Activated T-cell treated with anti-CD3 and anti-CD28 coated beads, Interleukin-2, amount 50 U/mL, for 1 hour (primary cell): ENCODE measurements around the gene CLEC3B.
"Not testable (repeated sequence)": the region's sequence is repeated elsewhere in the genome, so short reads cannot be mapped to it uniquely, and the experiment has no call there.

Experiments
- DNase-seq: peaks from one replicate; pipeline ENCODE4 v3.0.0-alpha.2; 2020

Gene CLEC3B, protein sequence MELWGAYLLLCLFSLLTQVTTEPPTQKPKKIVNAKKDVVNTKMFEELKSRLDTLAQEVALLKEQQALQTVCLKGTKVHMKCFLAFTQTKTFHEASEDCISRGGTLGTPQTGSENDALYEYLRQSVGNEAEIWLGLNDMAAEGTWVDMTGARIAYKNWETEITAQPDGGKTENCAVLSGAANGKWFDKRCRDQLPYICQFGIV

DNA sequence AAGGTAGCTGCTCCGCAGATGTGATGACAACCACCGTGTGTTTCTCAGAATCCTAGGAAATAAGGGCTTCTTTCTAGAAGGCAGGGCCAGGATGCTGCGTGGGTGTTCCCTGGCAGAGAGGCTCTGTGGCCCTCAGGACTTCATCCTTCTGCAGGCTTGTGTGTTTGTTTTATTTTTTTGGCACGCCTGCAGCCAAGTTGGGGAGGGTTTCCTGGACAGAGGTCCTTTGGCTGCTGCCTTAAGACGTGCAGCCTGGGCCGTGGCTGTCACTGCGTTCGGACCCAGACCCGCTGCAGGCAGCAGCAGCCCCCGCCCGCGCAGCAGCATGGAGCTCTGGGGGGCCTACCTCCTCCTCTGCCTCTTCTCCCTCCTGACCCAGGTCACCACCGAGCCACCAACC, at the start of gene CLEC3B:
Gene CLEC3B, plus strand, starts transcription at position 266 of the 400 bp plus-strand sequence. Its CDS starts 60 bp downstream, at position 326.
- DNase-seq, result no peak

DNA sequence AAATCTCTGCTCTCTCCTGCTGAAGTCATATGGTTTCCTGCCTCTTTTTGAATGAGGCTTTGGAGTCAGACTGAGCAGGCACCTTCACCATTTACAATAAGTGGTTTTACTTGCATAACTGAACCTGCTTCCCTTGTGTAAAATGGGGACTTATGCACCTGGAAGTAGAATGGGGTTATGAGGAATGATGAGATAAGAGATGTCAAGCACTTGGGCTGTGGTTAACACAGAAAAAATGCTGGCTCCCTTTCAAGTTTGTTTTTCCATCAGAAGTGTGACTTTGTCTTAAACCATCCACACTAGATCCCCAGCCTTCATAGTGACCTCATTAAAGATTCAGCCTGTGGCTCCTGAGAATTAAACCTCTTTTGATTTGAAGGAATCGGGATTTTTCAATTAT, 44.9 kb upstream of the CLEC3B start:
- DNase-seq, result no peak

DNA sequence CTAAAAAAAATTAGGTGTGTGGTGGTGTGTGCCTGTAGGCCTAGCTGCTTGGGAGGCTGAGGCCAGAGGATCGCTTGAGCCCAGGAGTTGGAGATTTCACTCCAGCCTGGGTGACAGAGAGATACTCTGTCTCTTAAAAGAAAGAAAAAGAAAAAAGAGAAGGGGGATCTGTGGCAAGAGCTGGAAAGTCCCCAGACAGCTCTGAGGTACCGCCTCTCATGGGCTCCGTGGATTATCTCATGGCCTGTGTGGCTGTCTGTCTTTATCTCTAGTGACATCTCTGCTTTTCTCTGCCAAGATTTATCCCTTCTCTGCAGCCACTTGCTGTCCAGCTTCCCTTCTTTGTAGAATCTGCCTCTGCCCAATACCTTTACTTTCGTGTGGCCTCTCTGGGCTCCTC, 44.4 kb upstream of the CLEC3B start:
- no peak for DNase-seq

DNA sequence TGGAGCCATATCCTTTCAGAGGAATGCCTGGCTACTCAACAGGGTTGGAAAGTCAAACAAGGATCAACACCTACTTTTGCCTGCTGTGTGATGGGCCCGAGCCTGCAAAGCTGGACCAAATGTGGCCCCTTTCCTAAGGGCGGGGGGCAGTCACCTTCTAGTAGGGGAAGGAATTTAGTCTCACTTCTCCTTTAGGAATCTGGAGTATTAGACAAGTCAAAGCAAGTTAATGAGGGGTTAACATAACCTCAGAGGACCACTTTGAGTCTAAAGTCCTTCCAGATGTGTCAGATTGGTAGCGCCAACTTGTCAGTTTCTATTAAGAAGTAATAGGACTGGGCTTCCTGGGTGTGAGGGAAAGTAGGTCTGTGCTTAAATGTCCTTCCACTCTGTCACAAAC, 43.3 kb upstream of the CLEC3B start:
- no peak for DNase-seq

DNA sequence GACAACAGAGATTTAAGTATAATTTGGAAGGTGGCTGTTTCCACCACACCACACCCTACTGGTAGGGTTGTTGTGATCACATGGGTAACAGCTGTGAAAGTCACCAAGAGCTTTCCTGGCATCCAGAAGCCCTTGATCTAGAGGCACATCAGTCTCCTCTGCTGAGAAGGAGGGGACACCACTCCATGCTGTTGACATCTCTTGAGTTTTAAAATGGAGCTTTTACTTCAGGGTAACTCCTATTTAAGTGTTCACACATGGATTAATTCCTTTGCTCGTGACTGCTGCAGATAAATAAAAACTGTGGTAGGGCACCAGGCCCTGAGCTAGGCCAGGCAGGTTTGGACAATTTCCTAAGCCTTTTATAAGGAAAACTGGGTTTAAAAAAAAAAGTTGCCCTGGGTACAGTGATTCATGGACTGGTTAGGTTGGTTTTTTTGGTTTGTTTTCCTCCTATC, 42.6 kb upstream of the CLEC3B start:
- no peak for DNase-seq

DNA sequence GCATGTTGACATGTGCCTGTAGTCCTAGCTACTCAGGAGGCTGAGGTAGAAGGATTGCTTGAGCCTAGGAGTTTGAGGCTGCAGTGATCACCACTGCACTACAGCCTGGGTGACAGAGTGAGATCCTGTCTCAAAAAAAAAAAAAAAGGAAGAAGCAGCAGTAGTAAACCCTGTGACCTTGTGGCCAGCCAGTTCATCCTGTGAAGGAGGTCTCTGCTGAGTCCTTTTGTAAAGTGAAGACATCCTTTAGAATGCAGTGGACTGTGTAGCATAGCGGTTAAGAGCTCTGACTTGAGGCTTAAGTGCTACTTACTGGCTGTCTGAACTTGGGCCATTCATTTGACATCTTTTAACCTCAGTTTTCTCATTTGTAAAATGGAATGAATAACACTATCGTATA, 41.8 kb upstream of the CLEC3B start:
- DNase-seq, result no peak

DNA sequence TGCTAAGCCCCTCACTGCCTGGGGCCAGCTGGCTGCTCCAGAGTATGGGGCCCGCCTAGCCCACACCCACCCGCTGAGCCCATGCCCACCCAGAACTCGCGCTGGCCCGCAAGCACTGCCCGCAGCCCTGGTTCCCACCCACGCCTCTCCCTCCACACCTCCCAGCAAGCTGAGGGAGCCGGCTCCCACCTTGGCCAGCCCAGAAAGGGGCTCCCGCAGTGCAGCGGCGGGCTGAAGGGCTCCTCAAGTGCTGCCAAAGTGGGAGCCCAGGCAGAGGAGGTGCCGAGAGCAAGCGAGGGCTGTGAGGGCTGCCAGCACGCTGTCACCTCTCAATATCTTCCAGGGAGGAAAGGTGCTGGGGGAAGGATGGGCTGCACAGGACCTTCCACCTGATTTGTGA, 39.8 kb upstream of the CLEC3B start:
- DNase-seq, result not testable (repeated sequence)

DNA sequence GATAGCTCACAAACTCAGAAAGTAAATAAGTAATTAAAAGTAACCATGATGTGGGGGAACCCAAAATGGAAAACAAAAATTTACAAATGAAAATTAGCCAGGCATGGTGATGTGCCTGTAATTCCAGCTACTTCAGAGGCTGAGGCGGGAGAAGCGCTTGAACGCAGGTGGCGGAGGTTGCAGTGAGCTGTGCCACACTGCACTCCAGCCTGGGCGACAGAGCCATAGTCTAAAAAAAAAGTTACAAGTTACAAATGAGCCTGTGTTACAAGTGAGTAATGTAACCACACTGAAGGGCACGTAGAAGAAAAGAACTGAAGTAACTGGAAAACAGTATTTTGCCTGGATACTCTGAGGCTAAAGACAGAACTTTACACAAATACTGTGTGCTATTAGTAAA, 38.8 kb upstream of the CLEC3B start:
- no peak for DNase-seq

DNA sequence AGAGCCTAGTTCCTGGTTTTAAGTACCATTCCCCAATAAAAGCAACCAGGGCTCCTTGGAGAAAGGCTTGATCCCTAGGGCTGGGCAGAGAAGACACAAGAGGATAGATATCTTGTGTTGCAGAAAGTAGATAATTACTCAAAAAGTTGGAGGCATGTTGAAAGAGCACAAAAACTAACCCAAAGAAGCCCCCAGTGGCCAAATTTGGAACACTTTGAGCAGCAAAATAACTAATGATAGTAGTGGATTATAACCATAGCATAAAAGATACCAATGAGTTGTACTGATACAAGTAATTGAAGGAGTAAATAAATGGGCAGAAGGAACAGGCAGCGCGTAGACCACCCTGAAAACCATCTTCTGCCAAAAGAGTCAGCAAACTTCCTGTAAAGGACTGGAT, 38.0 kb upstream of the CLEC3B start:
- no peak for DNase-seq

DNA sequence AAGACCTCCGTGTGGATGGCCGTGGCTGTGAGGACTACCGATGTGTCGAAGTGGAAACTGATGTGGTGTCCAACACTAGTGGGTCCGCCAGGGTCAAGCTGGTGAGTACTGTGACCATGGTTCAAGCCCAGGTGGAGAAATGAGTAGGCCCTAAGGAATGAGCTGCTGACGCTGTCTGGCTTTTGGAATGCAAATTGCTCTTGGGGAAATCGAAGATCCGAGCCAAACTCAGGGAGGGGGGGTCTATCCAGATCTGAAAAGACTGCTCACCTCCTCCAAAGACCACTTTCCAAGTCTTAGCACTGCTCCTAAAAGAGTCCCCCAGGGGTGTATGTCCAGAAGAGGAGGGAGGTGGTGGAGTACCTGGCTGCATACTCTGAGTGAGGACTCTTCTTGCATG, 37.0 kb upstream of the CLEC3B start:
- no peak for DNase-seq

DNA sequence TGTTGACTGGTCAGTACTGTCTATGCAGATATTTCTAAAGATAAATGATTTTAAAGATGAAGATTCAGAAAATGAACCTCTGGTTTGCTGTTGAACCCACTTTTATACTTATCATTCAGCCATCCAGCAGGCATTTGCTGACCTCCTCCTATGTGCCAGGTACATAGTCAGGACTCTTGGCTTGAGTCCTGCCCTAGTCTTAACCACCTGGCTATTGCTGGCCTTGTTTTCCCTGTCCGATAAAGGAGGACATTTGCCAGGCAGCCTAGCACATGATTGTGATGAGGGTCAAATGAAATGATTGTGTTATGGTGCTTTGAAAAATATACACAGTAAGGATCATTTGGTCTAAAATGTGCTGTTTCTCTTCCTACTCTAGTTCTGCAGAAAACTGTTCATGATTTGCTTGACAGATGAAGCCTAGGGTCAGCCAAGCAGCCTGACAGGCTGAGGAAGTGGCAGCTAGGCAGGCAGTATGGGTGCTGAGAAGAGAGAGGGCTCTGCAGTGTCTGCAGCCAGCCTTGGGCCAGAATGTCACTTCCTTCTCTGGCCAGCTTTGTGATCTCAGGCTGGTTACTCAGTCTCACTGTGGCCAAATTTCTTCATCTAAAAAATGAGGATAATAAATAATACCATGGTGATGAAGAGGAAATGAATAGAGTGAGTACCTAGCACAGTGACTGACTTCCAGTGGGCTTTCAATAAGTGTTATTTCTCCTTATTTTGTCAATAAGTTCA, 36.3 kb upstream of the CLEC3B start:
- no peak for DNase-seq

DNA sequence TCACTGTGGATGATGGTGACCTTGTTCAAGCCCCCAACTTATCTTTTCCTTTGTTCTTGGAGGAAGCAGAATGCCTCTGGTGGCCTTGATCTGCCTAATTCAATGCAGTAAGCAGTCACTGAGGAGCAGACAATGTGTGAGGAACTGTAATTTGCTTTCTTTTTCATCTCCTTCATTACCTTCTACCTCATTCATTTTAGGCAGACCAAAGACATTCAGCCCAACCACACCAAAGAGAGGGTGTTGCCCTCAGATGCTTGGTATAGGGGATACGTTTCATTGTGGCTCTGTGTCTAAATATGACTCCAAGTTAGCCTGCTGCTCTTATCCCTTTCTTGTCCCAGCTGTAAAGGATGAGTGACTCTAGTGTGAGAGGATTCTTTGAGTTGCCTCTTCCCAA, 34.8 kb upstream of the CLEC3B start:
- DNase-seq, result no peak

DNA sequence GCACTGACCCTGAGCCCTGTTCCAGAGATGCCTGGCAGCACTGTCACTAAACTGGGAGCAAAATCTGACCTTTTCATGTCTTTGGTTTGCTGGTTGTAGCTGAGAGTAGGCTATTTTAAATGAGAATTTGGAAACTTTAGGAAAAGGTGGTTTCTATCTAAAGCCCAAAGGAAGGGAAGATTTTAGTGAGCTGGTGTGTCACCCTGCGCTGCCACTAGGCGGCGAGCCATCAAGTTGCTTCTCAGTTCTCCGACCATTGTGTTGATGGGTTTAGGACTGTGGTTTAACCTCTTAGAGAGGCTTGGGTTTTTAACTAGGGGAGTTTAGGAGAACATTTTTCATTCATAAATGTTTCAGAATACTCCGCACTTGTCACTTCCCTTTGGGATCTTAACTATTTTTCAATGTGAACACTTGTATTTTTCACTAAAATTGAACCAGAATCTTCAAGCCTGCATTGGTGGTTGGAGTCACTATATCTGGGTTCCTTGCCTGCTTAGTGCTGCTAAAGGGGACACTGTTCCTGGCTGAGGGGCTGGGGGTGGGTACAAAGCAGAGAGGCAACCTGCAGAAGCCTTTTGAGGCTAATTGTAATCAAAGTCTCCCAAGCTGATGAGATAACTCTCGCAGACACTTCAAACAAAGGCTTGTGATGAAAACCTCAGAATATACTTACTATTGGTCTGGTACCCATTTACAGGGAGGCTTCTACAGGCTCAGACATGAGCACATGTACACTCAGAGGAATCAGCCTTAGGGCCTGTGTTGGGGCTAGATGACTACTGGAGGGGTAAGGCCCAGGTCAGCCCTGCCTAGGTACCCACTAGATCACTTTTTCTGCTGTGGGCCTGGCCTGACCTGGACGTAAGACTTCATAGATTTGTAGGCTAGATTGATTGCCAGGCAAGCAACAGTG, 33.3 kb upstream of the CLEC3B start:
- DNase-seq, result peak; percentile 29

DNA sequence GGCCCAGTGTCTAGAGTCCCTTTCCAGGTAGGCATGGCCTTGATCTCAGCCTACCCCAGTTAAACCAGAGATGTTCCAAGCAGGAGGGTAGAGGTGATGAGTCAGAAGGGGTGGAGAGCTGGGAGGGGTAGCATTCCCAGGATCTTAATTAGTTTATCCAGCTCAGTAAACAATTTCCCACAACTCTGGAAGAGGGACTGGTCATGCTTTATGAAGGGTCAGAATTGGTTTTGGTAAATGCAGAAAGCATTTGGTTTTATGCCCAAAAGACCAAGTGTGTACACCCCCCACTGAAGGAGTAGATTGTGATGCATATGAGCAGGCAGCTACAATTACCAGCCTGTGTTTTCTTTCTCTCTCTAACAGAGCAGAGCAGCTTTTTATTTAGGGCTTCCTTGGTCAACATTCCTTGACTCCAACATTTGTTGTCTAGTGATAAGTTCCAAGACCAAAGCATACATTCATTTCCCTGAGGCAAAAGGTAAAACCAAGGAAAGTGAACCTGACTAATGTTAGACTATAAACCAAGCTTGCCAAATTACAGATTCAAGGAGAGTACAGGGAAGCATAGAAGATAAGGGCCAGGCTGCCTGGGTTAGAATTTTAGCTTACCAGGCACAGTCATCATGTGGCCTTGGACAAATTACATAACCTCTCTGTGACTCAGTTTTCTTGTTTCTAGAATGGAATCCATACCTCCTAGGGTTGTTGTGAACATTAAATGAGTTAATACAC, 32.5 kb upstream of the CLEC3B start:
- DNase-seq, result no peak

DNA sequence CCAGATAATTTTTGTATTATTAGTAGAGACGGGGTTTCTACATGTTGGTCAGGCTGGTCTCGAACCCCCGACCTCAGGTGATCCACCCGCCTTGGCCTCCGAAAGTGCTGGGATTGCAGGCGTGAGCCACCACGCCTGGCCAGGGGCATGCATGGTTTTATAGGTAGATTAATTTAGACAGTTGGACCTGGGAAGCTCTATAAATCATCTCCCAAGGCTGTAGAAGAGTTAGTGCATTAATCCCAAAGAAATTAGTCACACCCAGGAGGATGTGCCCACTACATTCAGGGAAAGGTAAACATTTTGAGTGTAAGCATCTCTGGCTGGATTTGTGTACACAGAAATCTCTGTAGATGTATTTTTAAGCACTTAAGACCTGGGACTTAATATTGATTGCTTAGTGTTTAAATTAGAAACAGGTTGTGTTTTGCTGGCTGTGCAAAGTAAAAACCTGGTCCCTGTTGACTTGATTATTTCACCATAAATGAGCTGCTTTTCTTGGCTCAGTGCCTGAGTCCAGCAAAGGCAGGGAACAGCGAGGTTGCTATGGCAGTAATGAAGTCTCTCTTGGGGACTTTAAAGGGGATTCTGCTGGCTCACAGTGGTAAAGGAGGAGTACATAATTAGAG, 30.8 kb upstream of the CLEC3B start:
- DNase-seq, result no peak

DNA sequence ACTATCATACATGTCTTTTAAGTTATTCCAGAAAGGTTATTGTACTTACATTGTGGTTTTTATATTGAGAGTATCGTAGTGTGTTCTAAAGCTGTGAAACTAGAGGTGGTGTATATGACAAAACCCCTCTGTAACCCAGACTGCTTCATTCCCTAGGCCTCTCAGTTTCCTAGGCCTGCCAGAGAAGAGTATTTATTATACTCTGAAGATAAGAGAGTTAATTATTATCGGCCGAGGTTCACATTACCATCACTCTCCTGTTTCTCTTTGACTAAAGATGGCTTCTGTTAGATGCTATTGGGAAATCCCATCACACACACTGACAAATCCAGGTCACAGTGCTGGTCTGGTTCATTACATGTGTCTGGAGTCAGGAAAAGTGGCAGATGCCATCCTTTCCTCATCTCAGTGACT, 29.5 kb upstream of the CLEC3B start:
- no peak for DNase-seq

DNA sequence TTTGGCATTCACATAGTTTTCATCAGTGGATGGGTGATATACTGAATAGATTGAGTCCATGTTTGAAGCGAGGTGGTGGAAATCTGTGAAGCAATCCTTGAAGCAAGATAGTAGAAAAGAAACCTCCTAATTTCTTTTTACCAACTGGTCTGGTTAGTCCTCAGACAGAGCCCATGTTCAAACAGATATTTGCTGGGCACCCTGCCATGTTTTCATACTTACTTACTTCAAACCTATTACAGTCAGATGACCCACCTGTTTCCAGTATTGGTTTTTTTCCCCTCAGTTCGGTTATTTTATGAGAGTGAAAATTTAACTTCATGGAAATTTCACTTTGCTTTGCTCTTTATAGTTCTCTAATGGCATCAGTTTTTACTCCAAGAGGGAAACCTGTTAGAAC, 26.3 kb upstream of the CLEC3B start:
- no peak for DNase-seq

DNA sequence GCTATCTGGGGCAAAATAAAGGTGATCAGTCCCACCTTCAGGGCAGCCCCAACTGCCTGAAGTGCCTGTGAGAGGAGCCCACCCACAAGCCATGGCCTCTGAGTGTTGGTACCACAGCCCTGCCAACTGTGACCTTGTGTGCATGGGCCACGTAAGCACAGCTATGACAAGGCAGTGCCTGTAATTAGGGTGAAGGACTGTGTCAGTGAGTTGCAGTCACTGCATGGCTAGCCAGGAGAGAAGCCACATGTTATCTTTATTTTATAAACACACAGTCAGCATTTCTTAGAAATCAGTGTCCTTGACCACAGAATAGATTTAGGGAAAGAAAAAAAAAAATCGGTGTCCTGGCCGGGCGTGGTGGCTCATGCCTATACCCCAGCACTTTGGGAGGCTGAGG, 25.3 kb upstream of the CLEC3B start:
- no peak for DNase-seq

DNA sequence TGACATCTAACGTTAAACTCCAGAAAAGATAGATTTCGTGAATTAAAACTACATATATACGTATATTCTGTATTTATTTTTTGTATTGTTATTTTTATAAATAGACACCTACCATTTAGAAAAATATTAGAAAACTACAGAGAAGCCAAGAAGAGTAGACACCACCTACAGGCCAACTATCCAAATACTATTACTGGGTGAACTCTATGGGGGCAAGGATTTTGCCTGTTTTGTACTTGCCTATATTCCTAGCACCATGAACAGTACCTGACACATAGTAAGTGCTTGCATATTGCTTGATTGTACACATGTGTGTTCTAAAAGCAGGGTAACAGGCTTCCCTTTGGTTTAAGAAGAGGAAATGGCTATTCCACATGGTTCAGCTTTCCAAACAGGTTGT, 24.4 kb upstream of the CLEC3B start:
- DNase-seq, result no peak

DNA sequence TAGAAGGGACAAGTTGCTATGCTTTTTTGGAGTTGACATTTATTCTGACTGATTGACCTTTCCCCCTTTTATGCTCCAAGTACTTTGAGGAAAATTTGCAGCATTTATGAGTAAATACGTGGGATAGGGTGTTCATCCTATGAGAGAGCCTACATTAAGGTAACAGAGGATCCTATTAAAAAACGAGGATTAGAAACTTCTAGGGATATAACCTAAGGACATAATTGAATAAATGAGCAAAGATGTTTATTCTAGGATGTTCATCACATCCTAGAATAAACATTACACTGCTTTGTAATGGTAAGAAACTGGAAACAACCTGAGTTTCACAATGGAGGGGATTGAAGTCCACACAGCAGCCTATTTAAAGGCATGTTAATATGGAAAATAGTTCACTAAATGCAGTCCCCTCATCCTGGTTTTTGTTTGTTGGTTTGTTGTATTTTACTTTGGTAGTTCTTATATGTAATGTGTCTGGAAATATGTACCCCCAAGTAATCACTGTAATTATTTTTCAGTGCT, 23.9 kb upstream of the CLEC3B start:
- no peak for DNase-seq

DNA sequence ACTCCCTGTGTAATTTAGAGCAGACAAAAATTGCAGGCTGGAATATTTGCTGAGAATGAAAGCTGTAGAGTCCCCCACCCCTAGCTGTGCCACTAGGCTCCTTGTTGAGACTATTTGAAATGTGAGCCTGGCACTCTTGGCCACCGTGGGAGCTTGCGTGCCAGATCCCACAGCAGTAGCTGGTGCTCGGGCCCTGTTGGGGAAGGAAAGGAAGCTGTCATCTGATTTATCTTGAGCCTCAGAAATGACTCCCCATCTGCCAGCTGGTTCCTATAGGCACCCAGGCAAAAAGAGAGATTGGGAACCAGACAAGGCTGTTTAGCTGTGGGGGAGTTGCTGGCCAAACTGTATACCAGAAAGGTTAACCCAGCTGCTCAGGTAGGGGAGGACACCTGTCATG, 23.4 kb upstream of the CLEC3B start:
- no peak for DNase-seq

DNA sequence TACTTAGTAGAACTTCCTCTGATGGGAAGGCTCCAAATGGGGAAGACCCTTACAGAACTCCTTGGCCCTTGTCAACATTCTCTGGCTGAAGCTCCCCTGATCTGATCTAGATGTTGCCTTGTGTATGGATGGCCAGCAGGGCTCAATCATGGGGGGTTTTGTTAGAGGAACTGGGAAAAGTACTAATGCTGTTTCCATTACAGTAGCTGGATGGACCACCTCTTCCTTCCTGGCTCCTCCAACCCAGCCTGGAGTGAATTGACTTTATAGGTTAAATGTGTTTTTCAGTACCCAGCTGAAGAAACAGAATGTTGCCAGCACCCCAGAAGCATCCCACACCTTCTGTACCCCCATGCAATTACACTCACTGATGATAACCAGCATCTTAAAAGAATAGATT, 22.7 kb upstream of the CLEC3B start:
- DNase-seq, result no peak
